ENCODE results near the gene TEAD1. TPM values are rescaled to one million over a fixed set of nuclear protein-coding genes. Genes with fewer than 3 reads are reported as not detected.

TEAD1 gene
- total and polyA plus RNA-seq, 2 donors (not counting 3 experiments of a cell fraction or from before 2014, with no cell fraction given): 15.3 to 49.0 TPM

GRCh38 chr11:12958986-12959385 lies 284.8 kb downstream of the TEAD1 start:
- H3K27ac ChIP-seq (ENCODE audit: insufficient read depth, low read depth, low read length): no peak overlapping the region
- no peaks in the 10 kb centered on the region for H3K79me2 ChIP-seq (ENCODE audit: control insufficient read depth, insufficient read depth, low read length)
- no peaks in the 10 kb centered on the region for H4K20me1 ChIP-seq (replicated peaks; ENCODE audit: control insufficient read depth, extremely low read depth, insufficient read depth, low read length)
- H3K9me3 ChIP-seq (replicated peaks; ENCODE audit: control insufficient read depth, insufficient read depth, low read length): no peaks in the 10 kb centered on the region
- DNase-seq (ENCODE audit: low read depth, low spot score) (no peak), FAIRE-seq (no peak)
- TF ChIP-seq GATA2 (IDR thresholded peaks at IDR 0.05; ENCODE audit: insufficient read depth, insufficient read length, low read depth, low read length) (no peak), JUN (IDR thresholded peaks at IDR 0.05; ENCODE audit: borderline replicate concordance, insufficient read depth, insufficient read length, low read depth) (no peak), POLR2AphosphoS5 (IDR thresholded peaks at IDR 0.05; ENCODE audit: insufficient read depth, low read depth, low read length) (no peak), MYC (IDR thresholded peaks at IDR 0.05; ENCODE audit: low read depth, low read length) (no peak), POLR2A (IDR thresholded peaks at IDR 0.05; ENCODE audit: low read depth, low read length) (no peak), EZH2 (IDR thresholded peaks at IDR 0.05; ENCODE audit: borderline replicate concordance, low read depth, low read length, severe bottlenecking) (no peak), MAX (IDR thresholded peaks at IDR 0.05; ENCODE audit: insufficient read depth, insufficient read length) (no peak)
- no TSS peak for BruUV-seq (replicated peaks)
- no peak overlapping the region for H3K4me3 ChIP-seq (replicated peaks in 1 of 3; ENCODE audit: insufficient read depth in 1 of 3, low read depth in 1 of 3, low read length in 3 of 3)
- no peaks in the 10 kb centered on the region for H3K4me1 ChIP-seq (ENCODE audit: control insufficient read depth, extremely low read depth, insufficient read depth, low read length)
- peaks cover 0 to 5% of the 10 kb centered on the region in 2 experiments for H3K27me3 ChIP-seq (ENCODE audit: control insufficient read depth in 2 of 2, insufficient read depth in 2 of 2, low read length in 2 of 2)
- no peaks in the 10 kb centered on the region for H3K36me3 ChIP-seq (ENCODE audit: control insufficient read depth in 2 of 2, extremely low read depth in 1 of 2, insufficient read depth in 2 of 2, low read length in 2 of 2)
- ChIA-PET POLR2A (no interaction called here), CTCF (interaction anchor here (1.6 to 6.6 kb wide), 2 partner anchors 628 to 670 kb away, joined by 7 to 95 read pairs; no protein-coding TSS in a partner anchor)
- H3K9me1 ChIP-seq (replicated peaks; ENCODE audit: control insufficient read depth, extremely low read depth, insufficient read depth, low read length): no peaks in the 10 kb centered on the region
- dilution Hi-C loops (cut with MboI; ENCODE audit: extremely low pct_ligation_motif_present, low sequenced_read_pairs) (loop anchor here (25.0 kb wide), 1 partner anchor 203 kb away; no protein-coding TSS in a partner anchor), intact Hi-C loops (cut with micrococcal nuclease) (no loop called here)
- H2AFZ ChIP-seq (ENCODE audit: low read depth, low read length): no peak overlapping the region
- H3K4me2 ChIP-seq (ENCODE audit: insufficient read depth, low read length): no peak overlapping the region
- H3K9ac ChIP-seq (replicated peaks; ENCODE audit: extremely low read depth, insufficient read depth, low read length): no peak overlapping the region

DNA sequence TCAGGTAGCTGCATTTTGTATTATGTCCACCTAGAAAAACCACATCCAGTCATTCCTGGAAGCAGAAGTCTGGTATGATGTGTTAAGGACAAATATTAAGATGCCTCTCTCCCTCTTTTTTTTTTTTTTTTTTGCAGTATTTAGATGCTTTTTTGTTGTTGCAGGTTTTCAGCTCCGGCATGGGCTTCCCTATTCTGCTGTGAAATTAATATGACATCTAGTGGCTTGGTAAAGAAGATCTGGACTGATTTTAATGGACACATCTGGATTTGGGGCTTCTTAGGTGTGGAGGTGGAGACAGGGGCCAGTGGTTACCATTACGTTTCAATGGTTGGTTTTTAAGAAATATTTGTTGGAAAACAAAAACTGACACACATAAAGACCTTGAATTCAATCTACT lies 287.4 kb downstream of the TEAD1 start:
- Histone ChIP-seq H2AFZ (ENCODE audit: low read depth, low read length) (no peak overlapping the region), H3K4me3 (replicated peaks in 1 of 3; ENCODE audit: insufficient read depth in 1 of 3, low read depth in 1 of 3, low read length in 3 of 3) (no peak overlapping the region), H3K27me3 (ENCODE audit: control insufficient read depth in 2 of 2, insufficient read depth in 2 of 2, low read length in 2 of 2) (peaks cover 7 to 8% of the 10 kb centered on the region in 2 experiments), H4K20me1 (replicated peaks; ENCODE audit: control insufficient read depth, extremely low read depth, insufficient read depth, low read length) (no peaks in the 10 kb centered on the region), H3K9me1 (replicated peaks; ENCODE audit: control insufficient read depth, extremely low read depth, insufficient read depth, low read length) (no peaks in the 10 kb centered on the region), H3K36me3 (ENCODE audit: control insufficient read depth in 2 of 2, extremely low read depth in 1 of 2, insufficient read depth in 2 of 2, low read length in 2 of 2) (no peaks in the 10 kb centered on the region), H3K9me3 (replicated peaks; ENCODE audit: control insufficient read depth, insufficient read depth, low read length) (no peaks in the 10 kb centered on the region), H3K4me1 (ENCODE audit: control insufficient read depth, extremely low read depth, insufficient read depth, low read length) (no peaks in the 10 kb centered on the region), H3K9ac (replicated peaks; ENCODE audit: extremely low read depth, insufficient read depth, low read length) (no peak overlapping the region), H3K79me2 (ENCODE audit: control insufficient read depth, insufficient read depth, low read length) (no peaks in the 10 kb centered on the region), H3K4me2 (ENCODE audit: insufficient read depth, low read length) (no peak overlapping the region), H3K27ac (ENCODE audit: insufficient read depth, low read depth, low read length) (no peak overlapping the region)
- CTCF ChIA-PET: interaction anchor here (0.8 to 6.6 kb wide), 10 partner anchors 12 to 675 kb away, joined by 3 to 265 read pairs (median 12); no protein-coding TSS in a partner anchor
- FAIRE-seq: no peak
- dilution Hi-C loops (cut with MboI; ENCODE audit: extremely low pct_ligation_motif_present, low sequenced_read_pairs) (loop anchor here (25.0 kb wide), 1 partner anchor 201 kb away; no protein-coding TSS in a partner anchor), intact Hi-C loops (cut with micrococcal nuclease) (loop anchor here (2.0 kb wide), 1 partner anchor 631 kb away; no protein-coding TSS in a partner anchor)
- POLR2A ChIA-PET: no interaction called here
- no TSS peak for BruUV-seq (replicated peaks)
- no peak for TF ChIP-seq MAX (IDR thresholded peaks at IDR 0.05; ENCODE audit: insufficient read depth, insufficient read length)
- no peak for TF ChIP-seq POLR2AphosphoS5 (IDR thresholded peaks at IDR 0.05; ENCODE audit: insufficient read depth, low read depth, low read length)
- TF ChIP-seq EZH2 (IDR thresholded peaks at IDR 0.05; ENCODE audit: borderline replicate concordance, low read depth, low read length, severe bottlenecking): no peak
- TF ChIP-seq, protein P1, sequence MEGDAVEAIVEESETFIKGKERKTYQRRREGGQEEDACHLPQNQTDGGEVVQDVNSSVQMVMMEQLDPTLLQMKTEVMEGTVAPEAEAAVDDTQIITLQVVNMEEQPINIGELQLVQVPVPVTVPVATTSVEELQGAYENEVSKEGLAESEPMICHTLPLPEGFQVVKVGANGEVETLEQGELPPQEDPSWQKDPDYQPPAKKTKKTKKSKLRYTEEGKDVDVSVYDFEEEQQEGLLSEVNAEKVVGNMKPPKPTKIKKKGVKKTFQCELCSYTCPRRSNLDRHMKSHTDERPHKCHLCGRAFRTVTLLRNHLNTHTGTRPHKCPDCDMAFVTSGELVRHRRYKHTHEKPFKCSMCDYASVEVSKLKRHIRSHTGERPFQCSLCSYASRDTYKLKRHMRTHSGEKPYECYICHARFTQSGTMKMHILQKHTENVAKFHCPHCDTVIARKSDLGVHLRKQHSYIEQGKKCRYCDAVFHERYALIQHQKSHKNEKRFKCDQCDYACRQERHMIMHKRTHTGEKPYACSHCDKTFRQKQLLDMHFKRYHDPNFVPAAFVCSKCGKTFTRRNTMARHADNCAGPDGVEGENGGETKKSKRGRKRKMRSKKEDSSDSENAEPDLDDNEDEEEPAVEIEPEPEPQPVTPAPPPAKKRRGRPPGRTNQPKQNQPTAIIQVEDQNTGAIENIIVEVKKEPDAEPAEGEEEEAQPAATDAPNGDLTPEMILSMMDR (IDR thresholded peaks at IDR 0.05; ENCODE audit: extremely low read depth in 1 of 2, insufficient read depth in 1 of 2, low read depth in 1 of 2, low read length in 2 of 2): no peak
- TF ChIP-seq JUN (IDR thresholded peaks at IDR 0.05; ENCODE audit: borderline replicate concordance, insufficient read depth, insufficient read length, low read depth): no peak
- no peak for TF ChIP-seq POLR2A (IDR thresholded peaks at IDR 0.05; ENCODE audit: low read depth, low read length)
- no peak for TF ChIP-seq GATA2 (IDR thresholded peaks at IDR 0.05; ENCODE audit: insufficient read depth, insufficient read length, low read depth, low read length)
- TF ChIP-seq MYC (IDR thresholded peaks at IDR 0.05; ENCODE audit: low read depth, low read length): no peak
- no peak for TF ChIP-seq FOS (IDR thresholded peaks at IDR 0.05; ENCODE audit: borderline replicate concordance, insufficient read depth, low read length)
- no peak for DNase-seq (ENCODE audit: low read depth, low spot score)
